Stomach smooth muscle (tissue), 2 donors: ENCODE results near the gene PTPRG.
A peak's percentile ranks its signal among the peaks of the same experiment; 100 is the strongest.

Experiments
- H3K27ac ChIP-seq: one replicate; pipeline ENCODE4 v1.7.0; 2013; ENCODE audit warnings: mild to moderate bottlenecking, low read length, inconsistent platforms
- H3K27me3 ChIP-seq, 2 donors: one replicate each; pipeline ENCODE4 v1.7.0; 2013; ENCODE audit warnings: low read length in 2 of 2; ENCODE audit not compliant: insufficient read depth in 2 of 2, control insufficient read depth in 1 of 2
- H3K36me3 ChIP-seq, 2 donors: one replicate each; pipeline ENCODE4 v1.7.0; 2013; ENCODE audit warnings: low read length in 2 of 2; ENCODE audit not compliant: control insufficient read depth in 2 of 2, insufficient read depth in 2 of 2
- H3K4me1 ChIP-seq: one replicate; pipeline ENCODE4 v1.7.0; 2013; ENCODE audit warnings: low read length; ENCODE audit not compliant: control insufficient read depth, insufficient read depth
- H3K4me3 ChIP-seq, 2 donors: one replicate each; pipeline ENCODE4 v1.7.0; 2013; ENCODE audit warnings: low read length in 2 of 2
- H3K9ac ChIP-seq, 2 donors: one replicate each; pipeline ENCODE4 v1.7.0; 2013; ENCODE audit warnings: low read length in 2 of 2, mild to moderate bottlenecking in 1 of 2
- H3K9me3 ChIP-seq, 2 donors: one replicate each; pipeline ENCODE4 v1.7.0; 2013; ENCODE audit warnings: low read length in 2 of 2; ENCODE audit not compliant: control insufficient read depth in 2 of 2
- donor health status: healthy.
- donor health status: Pancreatic carcinoma.

Gene PTPRG

DNA sequence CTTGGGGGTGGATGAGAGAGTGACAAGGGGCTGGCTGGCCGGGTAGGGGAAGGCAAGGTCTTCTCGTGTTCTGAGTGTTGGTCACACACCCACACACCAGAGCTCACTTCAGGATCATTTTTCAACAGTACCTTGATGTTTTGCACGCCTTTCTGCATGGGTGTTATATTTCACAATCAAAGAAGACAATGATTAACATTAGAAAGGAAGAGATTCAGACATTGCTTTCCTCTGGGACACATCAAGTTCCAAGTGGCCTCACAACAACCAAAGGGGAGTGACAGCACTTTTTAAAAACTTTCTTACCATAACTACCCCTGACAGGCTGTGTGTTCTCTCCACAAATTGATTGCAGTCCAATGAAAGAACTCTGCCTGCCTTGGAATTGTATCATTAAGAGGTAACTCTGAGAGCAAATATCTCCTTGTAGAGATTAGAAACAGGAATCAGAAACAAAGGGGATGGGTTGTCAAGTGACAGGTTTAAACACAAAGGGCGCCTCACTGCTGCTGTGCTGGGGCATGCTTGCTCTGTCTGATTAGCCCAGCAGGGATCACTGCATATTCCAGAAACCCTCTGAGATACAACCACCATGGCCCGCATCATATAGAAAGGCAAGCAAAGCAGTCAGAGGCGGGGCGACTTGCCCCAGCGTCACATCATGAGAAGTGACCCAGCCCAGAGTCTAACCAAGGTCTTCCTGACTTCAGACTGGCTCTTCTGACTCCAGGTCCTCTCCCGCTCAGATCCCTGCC is 581.1 kb downstream of the PTPRG start:
- Histone ChIP-seq H3K9ac (no peak overlapping the region), H3K36me3 (peaks cover 0 to 3% of the 10 kb centered on the region in 2 donors), H3K27me3 (no peaks in the 10 kb centered on the region), H3K9me3 (no peaks in the 10 kb centered on the region), H3K4me1 (no peaks in the 10 kb centered on the region), H3K4me3 (no peak overlapping the region), H3K27ac (no peak overlapping the region)

DNA sequence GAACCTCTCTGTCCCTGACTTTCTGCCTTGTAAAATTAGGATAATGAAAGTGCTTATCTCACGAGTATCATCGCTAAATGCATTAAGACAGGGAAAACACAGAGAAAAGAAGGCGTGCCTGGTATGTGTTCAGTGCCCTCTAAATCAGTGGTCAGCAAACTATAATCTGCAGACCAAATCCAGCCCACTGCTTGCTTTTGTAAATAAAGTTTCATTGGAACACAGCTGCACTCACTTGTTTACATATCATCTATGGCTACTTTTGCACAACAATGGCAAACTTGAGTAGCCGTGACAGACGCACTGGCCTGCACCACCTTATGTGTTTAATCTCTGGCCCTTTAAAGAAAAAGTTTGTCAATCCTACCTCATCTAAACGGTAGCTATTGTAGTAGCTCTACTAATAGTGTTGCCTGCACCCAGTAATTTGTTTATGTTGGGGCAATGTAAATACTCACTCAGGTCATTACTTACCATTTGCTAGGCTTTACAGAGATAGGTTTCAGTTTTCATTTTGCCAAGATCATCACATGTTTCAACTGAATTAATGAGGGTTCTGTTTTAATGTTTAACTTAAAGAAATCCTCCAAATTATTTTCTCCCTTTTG is 582.6 kb downstream of the PTPRG start:
- no peak overlapping the region for H3K9ac ChIP-seq
- H3K9me3 ChIP-seq = no peaks in the 10 kb centered on the region
- H3K27ac ChIP-seq = no peak overlapping the region
- H3K4me1 ChIP-seq = peaks cover 2% of the 10 kb centered on the region
- H3K36me3 ChIP-seq = peaks cover 0 to 3% of the 10 kb centered on the region in 2 donors
- no peak overlapping the region for H3K4me3 ChIP-seq
- no peaks in the 10 kb centered on the region for H3K27me3 ChIP-seq

DNA sequence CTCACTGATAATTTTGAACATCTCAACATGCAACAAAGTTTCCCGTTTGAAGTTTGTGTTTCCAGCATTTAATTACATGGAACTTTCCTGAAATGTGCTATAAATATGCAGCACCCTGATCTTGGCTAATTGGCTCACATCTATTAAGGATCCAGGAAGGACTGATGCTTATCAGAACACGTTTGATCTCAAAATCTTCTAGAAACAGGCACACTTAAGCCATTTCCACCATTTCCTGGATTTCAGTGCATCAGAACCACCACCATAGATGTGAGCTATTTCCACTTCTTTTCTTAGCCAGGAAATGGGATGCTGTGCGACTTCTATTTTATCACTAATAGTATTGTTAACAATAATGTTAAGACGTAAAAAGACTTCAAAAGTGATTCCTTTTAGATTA is 583.1 kb downstream of the PTPRG start:
- no peaks in the 10 kb centered on the region for H3K9me3 ChIP-seq
- H3K4me3 ChIP-seq = no peak overlapping the region
- no peak overlapping the region for H3K9ac ChIP-seq
- H3K27ac ChIP-seq = no peak overlapping the region
- H3K36me3 ChIP-seq = peaks cover 0 to 3% of the 10 kb centered on the region in 2 donors
- peaks cover 2% of the 10 kb centered on the region for H3K4me1 ChIP-seq
- H3K27me3 ChIP-seq = no peaks in the 10 kb centered on the region

DNA sequence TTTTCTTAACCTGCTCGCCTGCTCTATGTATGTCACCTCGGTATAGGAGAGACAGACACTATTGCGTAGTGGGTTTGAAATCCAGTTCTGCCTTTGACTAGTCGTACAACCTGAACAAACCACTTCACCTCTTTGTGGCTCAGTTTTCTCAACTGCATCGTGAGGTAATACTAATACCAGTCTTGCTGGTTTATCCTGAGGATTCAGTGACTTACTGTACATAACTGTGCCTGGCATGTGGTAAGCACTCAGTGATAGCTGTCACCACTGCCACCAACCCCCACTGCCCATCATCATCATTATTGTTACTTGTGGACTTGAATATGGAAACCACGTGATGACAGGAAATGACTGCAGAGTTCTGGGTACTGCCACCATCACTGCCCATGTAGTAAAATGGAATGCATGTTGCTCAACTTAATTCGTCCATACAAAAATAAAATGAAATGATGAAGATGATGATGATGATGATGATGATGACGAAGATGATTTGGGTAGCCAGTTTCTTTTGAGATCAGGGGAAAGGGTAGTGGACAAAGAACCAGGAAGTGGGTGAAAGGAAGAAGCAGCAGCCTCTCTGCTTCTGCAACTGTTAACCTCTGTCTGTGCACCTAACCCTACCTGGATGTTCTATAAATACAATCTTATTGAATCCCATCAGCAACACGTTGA is 583.9 kb downstream of the PTPRG start:
- Histone ChIP-seq H3K9ac (no peak overlapping the region), H3K4me3 (no peak overlapping the region), H3K9me3 (no peaks in the 10 kb centered on the region), H3K27me3 (no peaks in the 10 kb centered on the region), H3K4me1 (peaks cover 2% of the 10 kb centered on the region), H3K27ac (no peak overlapping the region), H3K36me3 (no peaks in the 10 kb centered on the region)

DNA sequence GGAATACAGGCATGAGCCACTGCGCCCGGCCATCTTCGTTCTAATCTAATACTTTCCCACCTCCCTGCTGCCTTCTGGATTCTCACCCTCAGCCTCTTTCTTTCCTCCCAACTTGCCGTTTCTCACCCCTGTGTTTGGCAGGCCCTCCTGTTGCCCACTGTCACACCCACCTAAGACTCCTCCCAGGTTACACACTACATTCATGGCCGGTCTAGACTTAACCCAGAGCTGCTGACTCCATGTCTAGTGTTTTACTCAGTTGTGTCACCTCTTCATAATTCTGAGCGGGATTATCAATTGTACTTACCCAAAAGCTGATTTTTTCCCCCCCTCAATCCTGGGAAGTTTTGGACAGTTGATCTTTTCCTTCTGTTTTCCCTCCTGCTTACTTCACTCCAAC is 588.2 kb downstream of the PTPRG start:
- no peak overlapping the region for H3K9ac ChIP-seq
- peaks cover 4% of the 10 kb centered on the region for H3K4me1 ChIP-seq
- H3K27ac ChIP-seq = no peak overlapping the region
- no peaks in the 10 kb centered on the region for H3K36me3 ChIP-seq
- H3K27me3 ChIP-seq = no peaks in the 10 kb centered on the region
- no peaks in the 10 kb centered on the region for H3K9me3 ChIP-seq
- H3K4me3 ChIP-seq = no peak overlapping the region

DNA sequence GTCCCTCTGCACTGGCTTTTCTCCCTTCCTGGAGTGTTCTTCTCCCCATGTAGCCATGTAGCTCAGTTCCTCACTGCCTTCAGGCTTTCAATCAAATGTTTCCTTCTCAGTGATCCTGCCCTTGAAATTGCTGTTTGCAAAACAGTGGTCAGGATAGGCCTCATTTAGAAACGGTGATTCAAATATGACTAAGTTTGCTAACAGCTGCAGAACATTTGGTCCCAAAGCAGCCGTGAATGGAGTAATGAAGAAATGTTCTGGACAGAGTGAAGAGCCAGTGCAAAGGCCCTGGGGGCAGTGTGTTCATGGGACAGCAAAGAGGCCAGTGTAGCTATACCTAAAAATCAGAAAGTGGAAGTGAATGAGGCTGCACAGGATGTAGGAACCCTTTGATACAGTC is 588.6 kb downstream of the PTPRG start:
- peaks cover 4% of the 10 kb centered on the region for H3K4me1 ChIP-seq
- no peak overlapping the region for H3K9ac ChIP-seq
- no peaks in the 10 kb centered on the region for H3K9me3 ChIP-seq
- H3K36me3 ChIP-seq = no peaks in the 10 kb centered on the region
- no peak overlapping the region for H3K4me3 ChIP-seq
- no peak overlapping the region for H3K27ac ChIP-seq
- no peaks in the 10 kb centered on the region for H3K27me3 ChIP-seq

DNA sequence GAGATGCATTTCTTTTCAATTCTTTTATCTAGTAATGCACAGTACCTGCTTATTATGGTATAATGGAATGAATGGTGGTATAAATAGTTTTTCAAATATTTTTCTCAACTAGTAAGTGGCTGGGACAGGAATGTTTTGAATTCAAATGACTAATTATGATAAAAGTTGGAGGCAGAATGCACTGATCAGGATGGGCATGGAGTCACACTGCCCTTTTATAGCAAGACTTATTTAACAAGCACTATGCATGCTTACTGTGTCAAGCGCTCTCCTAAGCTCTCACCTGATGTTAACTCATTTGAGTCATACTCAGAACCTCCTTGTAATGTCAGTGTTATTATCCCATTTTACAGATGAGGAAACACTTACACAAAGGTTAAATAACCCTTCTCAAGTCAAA is 590.2 kb downstream of the PTPRG start:
- Histone ChIP-seq H3K9me3 (no peaks in the 10 kb centered on the region), H3K27ac (no peak overlapping the region), H3K4me1 (peaks cover 4% of the 10 kb centered on the region)

DNA sequence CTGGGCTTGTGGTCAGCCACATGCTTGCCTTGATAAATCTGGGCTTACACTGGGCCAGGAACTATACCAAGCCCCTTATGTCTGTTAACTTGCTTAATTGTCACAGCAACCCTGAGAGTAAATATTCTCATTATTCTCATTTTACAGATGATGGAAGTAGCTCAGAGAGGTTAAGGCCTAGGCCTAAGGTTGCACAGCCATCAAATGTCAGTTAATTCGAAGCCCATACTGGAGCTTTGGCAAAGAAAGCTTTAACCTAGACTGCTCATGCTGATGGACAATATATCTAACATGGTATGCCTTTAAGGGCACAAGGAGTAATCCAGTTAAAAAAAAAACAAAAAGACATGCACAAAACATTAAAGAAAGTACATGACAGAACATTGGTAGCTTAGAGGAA is 591.9 kb downstream of the PTPRG start:
- Histone ChIP-seq H3K36me3 (peaks cover 2 to 5% of the 10 kb centered on the region in 2 donors), H3K4me1 (peaks cover 4% of the 10 kb centered on the region), H3K27ac (no peak overlapping the region)

More for the DNA sequence above, 590.2 kb downstream of the PTPRG start:
- Histone ChIP-seq H3K36me3 (no peaks in the 10 kb centered on the region), H3K27me3 (no peaks in the 10 kb centered on the region), H3K4me3 (no peak overlapping the region), H3K9ac (no peak overlapping the region)

DNA sequence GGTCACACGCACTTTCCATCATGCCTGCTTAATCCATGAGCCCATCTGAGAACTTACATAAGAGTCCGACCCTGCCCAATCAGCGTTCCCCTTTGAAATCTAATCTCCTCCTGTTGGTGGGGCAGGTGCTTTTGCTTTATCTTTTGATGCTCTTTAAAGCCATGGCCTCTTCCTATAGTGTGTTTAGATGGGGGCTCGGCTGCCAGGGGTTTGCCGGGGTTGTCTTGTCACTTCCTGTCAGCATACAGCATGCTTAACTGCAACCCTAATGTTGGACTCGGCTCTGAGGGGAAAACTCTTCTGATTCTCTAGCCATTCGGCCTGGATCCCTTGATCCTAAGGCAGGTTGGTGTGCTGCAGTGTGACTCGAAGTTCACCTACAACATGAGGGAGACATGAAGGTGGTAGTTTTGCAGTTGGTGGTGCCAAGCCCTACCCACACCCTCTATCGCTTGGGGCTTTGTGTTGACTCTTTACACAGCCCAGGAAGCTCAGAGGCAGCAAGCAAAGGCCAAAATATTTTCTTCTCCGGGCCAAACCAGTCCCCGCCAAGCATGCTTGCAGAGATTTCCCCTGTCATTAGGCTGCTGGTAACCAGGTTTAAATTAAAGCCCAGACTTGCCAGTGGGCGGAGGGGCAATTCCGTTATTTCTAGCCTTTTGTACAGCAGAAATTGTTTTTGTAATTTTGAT is 593.2 kb downstream of the PTPRG start:
- no peak overlapping the region for H3K9ac ChIP-seq
- peaks cover 2 to 5% of the 10 kb centered on the region in 2 donors for H3K36me3 ChIP-seq
- H3K9me3 ChIP-seq = no peaks in the 10 kb centered on the region
- no peak overlapping the region for H3K4me3 ChIP-seq
- H3K27me3 ChIP-seq = no peaks in the 10 kb centered on the region
- peaks cover 10% of the 10 kb centered on the region for H3K4me1 ChIP-seq
- no peak overlapping the region for H3K27ac ChIP-seq

More for the DNA sequence above, 591.9 kb downstream of the PTPRG start:
- no peaks in the 10 kb centered on the region for H3K27me3 ChIP-seq
- H3K9me3 ChIP-seq = no peaks in the 10 kb centered on the region
- H3K9ac ChIP-seq = no peak overlapping the region
- no peak overlapping the region for H3K4me3 ChIP-seq

DNA sequence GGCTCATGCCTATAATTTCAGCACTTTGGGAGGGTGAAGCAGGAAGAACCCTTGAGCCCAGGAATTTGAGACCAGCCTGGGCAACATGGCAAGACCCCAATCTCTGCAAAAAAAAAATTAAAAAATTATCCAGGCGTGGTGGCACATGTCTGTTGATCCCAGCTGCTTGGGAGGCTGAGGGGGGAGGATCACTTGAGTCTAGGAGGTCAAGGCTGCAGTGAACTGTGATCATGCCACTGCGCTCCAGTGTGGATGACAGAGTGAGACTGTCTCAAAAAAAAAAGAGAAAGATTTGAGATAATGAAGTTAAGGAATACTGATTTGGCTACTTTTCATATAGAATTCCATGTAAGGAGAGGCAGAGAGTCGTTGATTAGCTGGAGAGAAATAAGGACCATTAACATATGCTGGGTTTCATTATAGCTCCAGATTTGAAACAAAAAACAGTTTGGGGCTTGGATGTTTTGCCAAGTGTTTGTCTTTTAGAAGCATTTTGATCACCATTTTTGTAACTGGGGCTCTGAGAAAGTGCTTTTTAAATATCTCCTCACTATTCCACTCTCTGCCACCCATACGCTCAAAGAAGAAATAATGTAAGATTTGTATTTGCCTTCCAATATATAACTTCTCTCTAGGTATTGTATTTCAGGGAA is 597.8 kb downstream of the PTPRG start:
- H3K27ac ChIP-seq = peak overlapping the region; percentile 55
- H3K9me3 ChIP-seq = no peaks in the 10 kb centered on the region
- no peaks in the 10 kb centered on the region for H3K27me3 ChIP-seq
- H3K9ac ChIP-seq = no peak overlapping the region
- H3K4me1 ChIP-seq = peaks cover 19% of the 10 kb centered on the region
- peaks cover 2 to 5% of the 10 kb centered on the region in 2 donors for H3K36me3 ChIP-seq
- H3K4me3 ChIP-seq = no peak overlapping the region
